ENCODE measurements around the gene SGMS1.
"Not testable (repeated sequence)": the region's sequence is repeated elsewhere in the genome, so short reads cannot be mapped to it uniquely, and the experiment has no call there.

The SGMS1 gene

DNA sequence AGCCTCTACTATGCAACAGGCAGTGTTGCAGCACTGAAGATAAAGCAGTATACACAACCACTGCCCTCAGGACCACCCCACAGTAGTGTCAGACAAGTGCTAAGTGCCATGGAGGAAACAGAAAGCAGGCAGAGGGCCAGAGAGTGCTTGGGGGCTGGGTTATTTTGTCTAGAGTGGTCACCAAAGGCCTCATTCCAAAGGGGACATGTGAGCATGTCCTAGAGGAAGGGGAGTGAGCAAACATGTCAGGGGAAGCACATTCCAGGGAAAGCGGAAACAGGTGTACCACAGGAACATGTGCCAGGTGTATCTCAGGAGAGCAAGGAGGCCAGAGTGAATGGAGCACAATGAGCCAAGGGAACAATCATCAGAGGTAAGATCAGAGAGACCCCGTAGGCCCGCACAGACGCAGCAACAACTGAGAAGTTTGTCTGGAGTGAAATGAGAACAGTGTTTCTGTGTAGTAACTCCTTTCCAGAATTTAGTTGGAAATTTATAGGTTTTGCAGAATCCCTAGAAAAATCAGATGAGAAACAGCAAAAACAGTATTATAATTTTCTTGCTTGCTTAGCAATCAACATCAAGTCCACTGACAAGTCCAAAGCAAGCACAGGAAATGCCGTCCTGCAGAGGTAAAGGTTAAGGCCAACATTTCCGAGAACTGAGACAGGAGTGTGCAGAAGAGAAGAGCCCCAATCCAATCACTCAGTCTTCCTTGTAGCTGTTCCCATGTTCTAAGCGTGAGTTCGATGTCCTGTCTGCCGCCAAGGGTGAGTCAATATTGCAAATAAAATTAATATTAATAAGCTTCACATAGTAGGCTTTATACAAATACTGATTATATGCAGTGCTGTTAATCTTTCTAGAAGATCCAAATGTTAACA, 67.3 kb downstream of the SGMS1 start:
- DNase-seq (ENCODE audit: low read depth in 2 of 2), result no peak

DNA sequence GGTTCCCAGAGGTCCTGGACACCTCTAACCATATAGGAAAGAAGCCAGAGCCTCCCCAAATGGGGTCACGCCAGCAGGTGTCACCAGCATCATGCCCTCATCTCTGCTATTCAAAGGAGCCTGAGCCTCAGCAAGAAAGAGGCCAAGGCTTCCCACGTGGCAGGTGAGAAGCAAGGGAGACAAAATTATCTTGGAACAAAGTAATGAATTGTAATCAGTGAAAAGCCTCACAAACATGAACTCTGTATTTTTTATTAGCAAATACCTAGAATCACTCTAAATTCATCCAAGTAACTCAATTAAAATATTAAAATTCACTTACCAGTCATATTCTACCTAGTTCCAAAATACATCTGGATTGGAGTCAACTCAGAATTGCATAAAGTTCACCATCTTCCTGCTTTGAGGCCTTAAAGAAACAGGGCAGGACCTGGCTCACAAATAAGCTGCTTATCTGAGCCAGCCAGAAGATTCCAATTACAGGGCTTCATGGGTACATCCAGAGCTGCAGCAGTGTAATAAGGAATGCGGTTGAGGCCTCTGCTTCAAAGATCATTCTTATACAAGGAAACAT, 68.7 kb downstream of the SGMS1 start:
- no peak for DNase-seq (ENCODE audit: low read depth in 2 of 2)

DNA sequence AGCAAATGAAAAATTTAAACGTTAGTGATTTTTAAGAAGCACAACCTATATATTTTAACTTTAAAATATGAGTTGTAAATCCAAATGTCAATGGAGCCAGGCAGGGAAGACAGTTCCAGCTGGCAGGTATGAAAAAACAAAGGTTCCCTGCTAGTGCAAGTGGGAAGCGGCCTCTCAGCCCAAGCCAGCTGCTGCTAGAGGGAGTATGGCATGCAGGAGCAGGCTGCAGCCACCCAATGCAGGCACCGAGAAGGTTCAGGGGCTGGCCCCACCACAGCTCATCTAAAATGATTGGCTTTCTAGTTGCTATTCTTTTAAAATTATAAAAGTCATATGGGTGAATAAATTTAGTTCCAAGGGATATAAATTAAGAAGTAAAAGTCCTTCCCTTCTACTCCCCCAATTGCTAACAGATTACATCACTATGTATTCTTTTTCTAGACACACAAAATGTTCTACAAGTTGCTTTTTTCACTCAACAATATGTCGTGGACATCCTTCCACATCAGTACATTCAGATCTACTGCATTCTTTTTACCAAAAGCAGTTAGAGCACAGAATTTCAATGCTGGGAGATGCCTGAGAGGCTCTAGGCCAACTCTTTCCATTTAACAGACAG, 69.3 kb downstream of the SGMS1 start:
- DNase-seq (ENCODE audit: low read depth in 2 of 2), result no peak

DNA sequence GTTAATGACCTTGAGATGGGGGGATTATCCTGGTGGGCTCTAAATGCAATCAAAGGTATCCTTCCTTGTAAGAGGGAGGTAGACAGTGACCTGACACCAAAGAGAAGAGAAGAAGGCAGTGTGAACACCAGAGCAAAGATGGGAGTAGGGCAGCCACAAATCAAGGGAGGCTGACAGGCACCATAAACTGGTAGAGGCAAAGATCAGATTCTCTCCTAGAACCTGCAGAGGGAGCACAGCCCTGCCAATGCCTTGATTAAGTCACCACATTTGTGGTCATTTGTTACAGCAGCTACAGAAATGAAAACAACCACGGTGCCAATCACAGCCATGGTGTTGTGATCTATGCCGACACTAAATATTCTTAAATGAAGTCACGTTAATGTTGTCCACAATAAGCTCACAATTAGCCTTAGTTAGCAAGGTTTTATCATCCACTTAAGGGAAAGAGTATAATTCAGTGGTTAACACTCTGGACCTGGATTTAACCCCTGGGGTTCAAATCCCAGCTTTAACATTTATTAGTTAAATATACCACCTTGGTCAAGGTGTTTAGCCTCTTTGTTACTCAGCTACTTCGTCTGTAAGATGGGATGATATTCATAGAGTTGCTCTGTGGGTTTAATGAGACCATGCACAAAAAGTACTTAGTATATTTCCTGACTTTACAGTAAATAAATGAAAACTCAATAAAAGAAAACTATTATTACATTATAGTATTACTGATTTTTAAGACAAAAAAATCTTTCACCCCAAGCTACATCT, 70.8 kb downstream of the SGMS1 start:
- no peak for DNase-seq (ENCODE audit: low read depth in 2 of 2)

DNA sequence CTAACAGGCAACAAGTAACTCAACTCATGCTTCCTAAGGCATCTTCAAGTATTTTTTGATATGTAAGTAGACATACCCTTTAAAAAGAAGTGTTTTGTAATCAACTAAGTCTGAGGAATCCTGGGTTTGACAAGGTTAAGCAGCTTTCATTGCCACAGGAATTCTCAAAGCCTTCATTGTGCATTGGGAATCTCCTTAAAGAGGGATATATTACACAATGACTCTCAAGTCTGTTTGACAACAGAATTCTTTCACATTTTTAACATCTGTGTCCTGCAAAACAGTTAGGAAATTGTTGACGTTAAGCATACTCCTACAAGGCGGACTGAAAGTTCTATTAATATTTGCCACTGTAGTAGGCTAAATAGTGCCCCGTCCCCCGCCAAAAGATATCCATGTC, 71.4 kb downstream of the SGMS1 start:
- DNase-seq (ENCODE audit: low read depth in 2 of 2), result no peak

DNA sequence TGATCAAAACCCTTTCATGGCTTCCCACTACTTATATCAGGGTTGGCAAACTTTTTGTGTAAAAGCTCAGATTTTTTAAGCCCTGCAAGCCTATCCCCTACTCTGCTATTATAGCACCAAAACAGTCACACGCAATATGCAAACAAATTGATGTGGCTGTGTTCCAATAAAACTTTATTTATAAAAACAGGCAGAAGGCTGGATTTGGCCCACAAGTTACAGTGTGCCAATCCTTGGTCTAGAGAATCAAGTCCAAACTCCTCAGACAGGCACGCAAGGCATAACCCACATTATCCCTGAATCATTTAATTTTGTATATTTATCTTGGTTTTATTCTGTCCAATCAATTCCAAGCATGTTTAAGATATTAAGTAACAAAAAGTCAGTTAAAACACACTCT, 71.9 kb downstream of the SGMS1 start:
- no peak for DNase-seq (ENCODE audit: low read depth in 2 of 2)

DNA sequence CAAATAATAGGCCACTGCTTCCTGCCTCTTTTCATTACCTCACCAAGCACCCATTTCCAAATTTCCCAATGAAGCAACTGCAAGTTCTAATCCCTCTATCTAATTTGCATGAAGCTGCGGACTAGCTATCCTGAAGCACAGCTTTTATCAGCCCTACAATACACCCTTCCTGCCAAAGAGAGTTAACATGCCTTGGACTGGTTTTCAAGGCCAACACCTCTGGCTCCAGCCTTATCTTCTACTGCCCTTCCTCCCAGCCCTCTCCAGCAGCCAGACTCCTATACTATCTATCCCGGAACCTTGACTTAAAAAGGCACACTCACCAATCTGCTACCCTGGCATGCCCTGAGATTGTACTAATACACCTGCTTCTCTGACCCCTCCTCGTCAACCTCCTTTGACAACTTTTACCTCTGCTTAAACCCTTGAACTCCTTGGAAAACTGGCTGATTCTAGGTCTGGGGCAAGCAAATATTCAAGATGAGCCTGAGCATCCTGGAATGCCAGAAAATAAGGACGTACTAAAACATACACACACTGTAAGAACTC, 73.4 kb downstream of the SGMS1 start:
- DNase-seq (ENCODE audit: low read depth in 2 of 2), result no peak

DNA sequence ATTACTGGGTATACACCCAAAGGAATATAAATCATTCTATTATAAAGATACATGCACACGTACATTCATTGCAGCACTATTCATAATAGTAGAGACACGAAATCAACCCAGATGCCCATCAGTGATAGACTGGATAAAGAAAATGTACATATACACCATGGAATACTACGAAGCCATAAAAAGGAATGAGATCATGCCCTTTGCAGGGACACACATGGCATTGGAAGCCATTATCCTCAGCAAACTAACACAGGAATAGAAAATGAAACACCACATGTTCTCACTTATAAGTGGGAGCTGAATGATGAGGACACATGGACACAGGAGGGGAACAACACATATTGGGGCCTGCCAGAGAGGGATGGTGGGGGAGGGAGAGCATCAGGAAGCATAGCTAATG, 74.6 kb downstream of the SGMS1 start:
- not testable (repeated sequence) for DNase-seq (ENCODE audit: low read depth in 2 of 2)

DNA sequence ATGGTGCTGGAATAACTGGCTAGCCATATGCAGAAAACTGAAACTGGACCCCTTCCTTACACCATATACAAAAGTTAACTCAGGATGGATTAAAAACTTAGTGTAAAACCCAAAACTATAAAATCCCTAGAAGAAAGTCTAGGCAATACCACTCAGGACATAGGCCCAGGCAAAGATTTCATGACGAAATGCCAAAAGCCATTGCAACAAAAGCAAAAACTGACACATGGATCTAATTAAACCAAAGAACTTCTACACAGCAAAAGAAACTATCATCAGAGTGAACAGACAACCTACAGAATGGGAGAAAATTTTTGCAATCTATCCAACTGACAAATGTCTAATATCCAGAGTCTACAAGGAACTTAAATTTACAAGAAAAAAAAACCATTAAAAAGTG, 75.3 kb downstream of the SGMS1 start:
- DNase-seq (ENCODE audit: low read depth in 2 of 2), result not testable (repeated sequence)

DNA sequence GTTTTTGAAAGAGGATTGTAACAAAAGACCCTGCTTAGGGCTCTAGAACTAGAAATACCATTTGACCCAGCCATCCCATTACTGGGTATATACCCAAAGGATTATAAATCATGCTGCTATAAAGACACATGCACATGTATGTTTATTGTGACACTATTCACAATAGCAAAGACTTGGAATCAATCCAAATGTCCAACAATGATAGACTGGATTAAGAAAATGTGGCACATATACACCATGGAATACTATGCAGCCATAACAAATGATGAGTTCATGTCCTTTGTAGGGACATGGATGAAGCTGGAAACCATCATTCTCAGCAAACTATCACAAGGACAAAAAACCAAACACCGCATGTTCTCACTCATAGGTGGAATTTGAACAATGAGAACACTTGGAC, 77.5 kb downstream of the SGMS1 start:
- not testable (repeated sequence) for DNase-seq (ENCODE audit: low read depth in 2 of 2)

DNA sequence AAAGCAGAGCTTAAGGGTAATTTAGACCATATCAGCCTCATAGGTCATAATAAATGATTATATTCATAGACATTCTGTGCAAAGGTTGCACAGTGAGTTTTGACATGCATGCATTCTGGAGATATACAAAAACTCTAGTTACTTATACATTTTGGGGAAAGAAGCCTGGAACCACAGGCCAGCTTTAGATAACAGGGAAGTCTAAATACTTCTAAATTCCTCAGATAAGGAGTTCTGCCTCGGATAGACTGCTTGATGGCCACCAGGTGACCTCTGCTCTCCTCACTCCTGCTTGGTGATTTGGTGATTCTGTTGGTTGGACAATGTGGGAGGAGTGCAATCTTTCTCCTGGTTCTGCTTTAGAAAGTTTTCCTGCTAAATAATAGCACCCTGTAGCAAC, 77.9 kb downstream of the SGMS1 start:
- DNase-seq (ENCODE audit: low read depth in 2 of 2), result no peak

DNA sequence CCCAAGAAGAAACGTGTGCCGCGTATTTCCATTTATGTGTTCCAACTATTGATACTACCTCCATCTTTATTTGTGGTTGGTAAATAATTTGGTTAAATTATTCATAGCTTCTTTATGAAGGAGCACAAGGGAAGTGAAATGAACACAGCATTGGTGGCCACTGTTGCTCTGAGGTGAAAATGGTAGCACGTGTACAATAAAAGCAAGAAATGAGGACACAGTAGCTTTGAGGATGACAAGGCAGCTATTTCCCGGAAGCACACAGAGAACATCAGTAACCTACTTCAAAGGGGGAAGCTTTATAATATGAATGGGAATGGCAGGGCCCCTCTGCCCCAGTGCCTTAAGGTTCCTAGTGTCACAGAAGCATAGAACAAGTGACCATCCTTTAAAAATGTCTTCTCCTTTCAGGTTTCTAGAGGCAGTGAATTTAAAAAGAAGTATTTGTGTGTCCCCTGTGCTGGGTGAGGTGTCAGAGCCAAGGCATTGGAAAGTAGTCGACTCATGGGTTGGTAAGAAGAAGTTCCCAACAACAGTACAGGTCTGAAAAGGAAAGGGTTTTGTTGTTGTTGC, 78.8 kb downstream of the SGMS1 start:
- no peak for DNase-seq (ENCODE audit: low read depth in 2 of 2)

DNA sequence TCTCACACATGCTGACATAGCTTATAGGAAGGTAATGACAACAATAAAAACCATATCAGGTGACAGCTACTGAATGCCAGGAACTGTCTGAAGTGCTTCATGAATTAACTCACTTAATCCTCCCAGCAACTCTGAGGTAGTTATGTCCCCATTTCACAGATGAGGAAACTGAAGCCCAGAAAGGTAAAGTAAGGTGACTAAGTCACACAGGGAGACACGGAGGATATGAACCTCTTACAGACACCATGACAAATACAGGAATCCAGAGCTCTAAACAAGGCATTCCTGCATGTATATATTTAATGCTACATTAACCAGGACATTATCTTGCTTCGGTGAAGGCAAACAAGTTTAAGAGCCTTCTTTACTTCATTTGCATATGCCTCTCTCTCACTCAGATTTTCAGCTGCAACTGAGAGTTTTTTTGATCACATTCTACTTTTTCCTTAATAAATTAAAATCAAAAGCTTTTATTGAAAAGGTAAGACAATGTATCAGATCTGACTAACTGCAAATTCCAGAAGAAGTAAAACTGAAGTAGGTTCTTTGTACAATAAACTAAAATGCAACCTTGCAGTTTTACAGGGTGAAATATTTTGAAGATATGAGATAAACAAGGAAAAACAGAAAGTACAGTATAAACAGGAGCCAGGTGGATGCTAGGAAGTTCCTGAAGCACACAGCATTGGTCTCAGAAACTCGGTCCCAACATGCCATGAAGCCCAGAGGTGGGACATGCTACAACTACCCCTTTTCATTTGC, 79.5 kb downstream of the SGMS1 start:
- no peak for DNase-seq (ENCODE audit: low read depth in 2 of 2)

DNA sequence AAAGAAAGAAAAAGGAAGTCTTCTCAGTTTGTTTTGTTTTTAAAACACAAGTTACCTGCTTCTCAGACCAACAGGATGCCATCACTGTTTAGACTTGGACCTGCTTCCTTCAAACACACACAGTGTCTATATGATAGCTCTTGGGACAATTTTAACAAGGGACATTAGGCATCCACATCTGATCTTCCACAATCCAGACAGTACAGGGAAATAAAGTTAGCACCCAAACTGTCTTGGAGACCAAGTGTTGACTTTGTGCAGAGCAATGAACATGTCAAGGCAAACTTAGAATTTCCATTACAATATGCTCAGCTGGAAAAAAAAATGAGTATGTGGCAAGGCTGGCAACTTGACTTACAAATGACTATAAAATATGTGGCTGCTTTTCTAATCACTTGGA, 80.9 kb downstream of the SGMS1 start:
- no peak for DNase-seq (ENCODE audit: low read depth in 2 of 2)

DNA sequence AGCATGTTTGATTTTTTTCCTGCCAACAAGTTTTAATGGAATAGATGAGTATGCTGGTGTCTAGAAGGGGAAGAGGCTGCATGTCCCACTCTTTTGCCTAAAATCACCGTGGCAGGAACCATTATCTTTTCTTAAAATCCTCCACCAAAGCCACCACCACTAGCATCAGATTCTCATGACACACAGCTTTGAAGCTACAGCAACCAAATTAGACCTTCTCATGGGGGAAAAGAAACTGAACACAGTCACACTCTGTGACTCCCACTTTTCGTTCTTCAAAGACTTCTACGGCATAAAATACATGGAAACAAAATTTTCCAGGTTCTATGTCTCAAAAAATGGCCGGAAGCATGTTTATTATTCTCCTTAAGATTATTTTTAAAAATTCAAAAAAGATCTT, 81.8 kb downstream of the SGMS1 start:
- no peak for DNase-seq (ENCODE audit: low read depth in 2 of 2)

DNA sequence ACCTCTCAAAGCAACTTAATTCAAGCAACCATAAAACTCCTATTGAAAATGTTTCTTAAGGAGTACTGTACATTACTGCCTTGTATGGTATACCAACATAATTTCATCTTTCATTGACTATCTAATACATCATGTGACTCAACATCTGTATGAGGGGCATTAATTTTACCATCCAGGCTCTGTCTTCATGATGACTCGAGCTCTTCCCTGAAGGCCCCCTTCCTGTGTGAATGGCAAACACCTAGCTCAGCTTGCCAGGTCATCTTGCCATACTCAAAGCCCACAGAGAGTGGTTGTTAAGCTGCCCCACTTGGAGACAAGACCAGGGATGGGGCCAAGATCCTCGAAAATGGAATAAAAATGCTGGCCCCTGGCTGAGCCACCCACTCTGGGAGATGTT, 82.4 kb downstream of the SGMS1 start:
- DNase-seq (ENCODE audit: low read depth in 2 of 2), result no peak

DNA sequence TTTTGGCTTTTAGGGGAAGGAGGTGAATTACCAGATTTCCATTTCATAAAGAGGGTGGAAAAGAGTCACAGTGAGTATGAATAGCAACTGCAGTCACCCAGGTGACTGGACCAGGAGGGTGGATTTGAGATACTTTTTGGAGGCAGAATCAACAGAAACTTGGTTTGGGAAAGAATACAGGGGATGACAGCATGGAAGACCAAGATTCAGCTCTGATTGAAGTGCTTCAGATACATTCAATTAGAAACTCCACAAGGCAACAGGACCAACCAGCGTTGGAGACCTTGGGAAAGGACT, 83.0 kb downstream of the SGMS1 start:
- no peak for DNase-seq (ENCODE audit: low read depth in 2 of 2)

DNA sequence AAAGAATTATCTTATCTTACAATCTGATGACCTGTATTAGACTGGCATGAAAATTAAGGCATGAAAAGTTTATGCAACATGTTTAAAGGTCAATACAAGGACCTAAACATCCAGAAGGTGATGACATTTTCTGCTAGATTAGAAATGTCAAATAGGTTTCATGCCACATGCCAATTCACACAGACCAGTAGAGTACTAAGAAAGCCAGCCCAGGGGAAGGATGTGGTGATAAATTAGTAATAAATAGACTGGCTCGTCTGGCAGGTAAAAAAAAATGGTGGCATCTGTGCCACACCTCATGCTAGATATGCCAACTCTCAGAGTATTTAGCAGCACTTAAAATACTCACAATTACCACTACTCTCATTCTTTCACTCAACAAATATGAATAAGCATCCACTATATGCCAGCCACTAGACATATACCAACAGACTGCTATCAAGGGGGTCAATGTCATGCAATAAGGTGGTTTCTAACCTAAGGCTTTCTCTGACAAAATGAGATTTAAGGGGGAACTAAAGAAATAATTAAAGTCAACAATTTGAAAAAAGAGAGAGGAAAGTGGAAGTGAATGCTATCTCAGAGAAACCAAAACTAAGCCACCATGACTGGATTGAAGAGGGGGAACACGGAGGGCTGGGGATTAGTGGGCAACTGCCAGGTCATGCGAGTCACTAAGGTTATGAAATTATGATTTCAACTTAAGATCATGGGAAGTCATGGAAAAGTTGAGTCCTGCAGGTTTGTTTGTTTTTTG, 83.5 kb downstream of the SGMS1 start:
- DNase-seq (ENCODE audit: low read depth in 2 of 2), result peak in 1 of 2 donors; percentile 32

DNA sequence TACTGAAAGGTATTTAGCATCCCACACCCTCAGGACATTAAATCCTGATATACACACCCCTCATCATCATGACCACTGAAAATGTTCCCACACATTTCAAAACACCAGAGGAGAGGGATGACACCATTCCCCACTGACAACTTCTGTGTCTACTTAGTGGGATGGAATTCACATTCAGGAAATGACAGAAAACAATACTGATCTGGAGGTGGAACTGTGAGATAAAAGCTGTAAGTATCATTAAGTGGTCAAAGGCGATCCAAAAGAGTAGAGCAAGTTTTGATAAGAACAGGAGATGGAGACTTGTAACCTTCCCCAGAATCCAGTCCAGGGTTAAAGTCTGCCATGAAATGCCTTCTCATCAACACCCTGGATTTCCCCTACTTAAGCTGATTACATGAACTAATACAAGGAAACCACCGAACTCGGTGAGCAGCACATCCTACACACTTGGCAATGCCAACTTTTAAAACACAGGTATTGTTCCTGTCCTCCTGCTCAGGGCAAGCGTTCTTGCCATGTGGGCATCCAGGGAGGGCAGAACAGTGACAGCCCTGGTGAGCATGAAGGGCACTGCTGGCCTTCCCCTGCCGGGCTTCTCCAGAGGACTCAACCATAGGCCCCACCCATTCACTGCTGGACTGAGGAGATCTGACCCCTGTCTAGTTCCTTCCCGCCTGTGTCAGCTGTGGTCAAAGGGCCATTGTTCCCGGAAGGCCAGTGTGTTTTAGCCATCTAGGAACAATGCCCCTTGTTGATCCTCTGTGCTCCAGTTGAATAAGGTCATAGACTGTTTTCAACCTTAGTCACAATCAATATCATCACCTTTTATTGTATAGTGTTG, 85.0 kb downstream of the SGMS1 start:
- DNase-seq (ENCODE audit: low read depth in 2 of 2), result peak in 1 of 2 donors; percentile 5
